OCI-LY3 (cell line): ENCODE measurements around the gene FZD10.

Experiments used
- H2AFZ ChIP-seq: fragments of 200-600, 300-600 bp; shearing (Covaris generic); 2 replicates; pipeline ENCODE4 v1.6.0; 2014; ENCODE audit warnings: antibody characterized with exemption, low read depth, low read length
- H3K27ac ChIP-seq: fragments of 200-600, 300-600 bp; sonication (generic); 2 replicates; pipeline ENCODE4 v1.5.1; 2014; ENCODE audit warnings: mild to moderate bottlenecking, low read length, moderate library complexity, mixed read lengths
- H3K27me3 ChIP-seq: fragments of 200-600, 300-600 bp; sonication (generic); 2 replicates; pipeline ENCODE4 v1.6.1; 2014; ENCODE audit warnings: low read depth, low read length, mixed read lengths
- H3K36me3 ChIP-seq: fragments of 200-600, 300-600 bp; sonication (generic); replicated peaks from 2 replicates; pipeline ENCODE3; 2014; ENCODE audit warnings: low read depth, low read length, mixed read lengths
- H3K4me1 ChIP-seq: fragments of 300-600, 200-600 bp; sonication (generic); 2 replicates; pipeline ENCODE4 v1.6.1; 2014; ENCODE audit warnings: low read length, mixed read lengths
- H3K4me2 ChIP-seq: fragments of 200-600, 300-600 bp; sonication (generic); 2 replicates; pipeline ENCODE4 v1.6.1; 2014; ENCODE audit warnings: low read length, mixed read lengths
- H3K4me3 ChIP-seq: fragments of 300-600, 200-600 bp; sonication (generic); 2 replicates; pipeline ENCODE4 v1.5.1; 2014; ENCODE audit warnings: antibody characterized with exemption, mild to moderate bottlenecking, low read length, moderate library complexity
- H3K79me2 ChIP-seq: fragments of 300-600, 200-600 bp; shearing (Covaris generic); 2 replicates; pipeline ENCODE4 v1.6.1; 2014; ENCODE audit warnings: mild to moderate bottlenecking, low read length, mixed read lengths
- H3K9ac ChIP-seq: fragments of 300-600, 200-600 bp; shearing (Covaris generic); 2 replicates; pipeline ENCODE4 v1.6.0; 2014; ENCODE audit warnings: mild to moderate bottlenecking, low read length, moderate library complexity
- H3K9me3 ChIP-seq: fragments of 200-600, 300-600 bp; shearing (Covaris generic); 2 replicates; pipeline ENCODE4 v1.6.1; 2014; ENCODE audit warnings: low read length, mixed read lengths; ENCODE audit not compliant: insufficient read depth
- H4K20me1 ChIP-seq: fragments of 200-600, 300-600 bp; sonication (generic); 2 replicates; pipeline ENCODE4 v1.6.1; 2016; ENCODE audit warnings: low read length, mixed read lengths; ENCODE audit not compliant: insufficient read depth
- EZH2phosphoT487 ChIP-seq: fragments of 200-600 bp; shearing (Covaris generic); IDR thresholded peaks from 2 replicates; pipeline ENCODE4 v1.6.1; 2018; ENCODE audit warnings: antibody characterized with exemption, mixed run types, low read depth
- TF ChIP-seq, protein P1 (sequence below): fragments of 200-600, 300-600 bp; sonication (generic); IDR thresholded peaks from 2 replicates; pipeline ENCODE4 v1.5.1; 2014; ENCODE audit warnings: antibody characterized with exemption, low read length, low read depth

FZD10 gene

DNA sequence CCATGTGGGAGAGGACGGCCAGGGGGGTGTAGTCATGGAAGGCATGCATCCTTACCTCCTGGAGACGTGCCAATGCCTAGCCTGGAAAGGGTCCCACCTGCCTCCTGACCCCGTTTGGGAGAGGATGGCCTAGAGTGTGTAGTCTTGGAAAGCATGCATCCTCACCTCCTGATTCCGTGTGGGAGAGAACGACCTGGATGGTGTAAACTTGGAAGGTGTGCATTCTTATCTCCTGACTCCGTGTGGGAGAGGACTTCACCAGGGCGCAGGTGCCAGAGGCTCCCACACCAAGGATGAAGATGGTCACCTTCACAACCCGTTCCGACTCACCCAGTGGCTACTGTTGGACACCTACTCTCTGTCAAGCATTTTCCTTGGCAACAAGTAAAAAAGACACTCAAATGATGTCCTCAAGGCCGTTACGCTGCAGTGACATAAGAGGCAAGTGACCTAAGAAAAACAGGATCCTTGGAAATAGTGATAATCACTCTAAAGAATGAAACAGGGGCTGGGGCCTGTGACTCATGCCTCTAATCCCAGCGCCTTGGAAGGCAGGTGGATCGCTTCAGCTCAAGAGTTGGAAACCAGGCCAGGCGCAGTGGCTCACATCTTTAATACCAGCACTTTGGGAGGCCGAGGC, 37.5 kb upstream of the FZD10 start:
- Histone ChIP-seq H3K36me3 (no peaks in the 10 kb centered on the region), H3K27me3 (no peaks in the 10 kb centered on the region), H3K9me3 (no peaks in the 10 kb centered on the region), H3K4me3 (no peak overlapping the region), H2AFZ (no peak overlapping the region), H3K27ac (no peak overlapping the region), H3K79me2 (no peaks in the 10 kb centered on the region), H3K4me2 (no peak overlapping the region), H3K9ac (no peak overlapping the region), H3K4me1 (no peaks in the 10 kb centered on the region), H4K20me1 (no peaks in the 10 kb centered on the region)
- no peak for TF ChIP-seq EZH2phosphoT487
- TF ChIP-seq, protein P1, sequence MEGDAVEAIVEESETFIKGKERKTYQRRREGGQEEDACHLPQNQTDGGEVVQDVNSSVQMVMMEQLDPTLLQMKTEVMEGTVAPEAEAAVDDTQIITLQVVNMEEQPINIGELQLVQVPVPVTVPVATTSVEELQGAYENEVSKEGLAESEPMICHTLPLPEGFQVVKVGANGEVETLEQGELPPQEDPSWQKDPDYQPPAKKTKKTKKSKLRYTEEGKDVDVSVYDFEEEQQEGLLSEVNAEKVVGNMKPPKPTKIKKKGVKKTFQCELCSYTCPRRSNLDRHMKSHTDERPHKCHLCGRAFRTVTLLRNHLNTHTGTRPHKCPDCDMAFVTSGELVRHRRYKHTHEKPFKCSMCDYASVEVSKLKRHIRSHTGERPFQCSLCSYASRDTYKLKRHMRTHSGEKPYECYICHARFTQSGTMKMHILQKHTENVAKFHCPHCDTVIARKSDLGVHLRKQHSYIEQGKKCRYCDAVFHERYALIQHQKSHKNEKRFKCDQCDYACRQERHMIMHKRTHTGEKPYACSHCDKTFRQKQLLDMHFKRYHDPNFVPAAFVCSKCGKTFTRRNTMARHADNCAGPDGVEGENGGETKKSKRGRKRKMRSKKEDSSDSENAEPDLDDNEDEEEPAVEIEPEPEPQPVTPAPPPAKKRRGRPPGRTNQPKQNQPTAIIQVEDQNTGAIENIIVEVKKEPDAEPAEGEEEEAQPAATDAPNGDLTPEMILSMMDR, result no peak

GRCh38 chr12:130126023-130126432, 36.2 kb upstream of the FZD10 start:
- Histone ChIP-seq H4K20me1 (no peaks in the 10 kb centered on the region), H3K4me2 (no peak overlapping the region), H3K27me3 (no peaks in the 10 kb centered on the region)

DNA sequence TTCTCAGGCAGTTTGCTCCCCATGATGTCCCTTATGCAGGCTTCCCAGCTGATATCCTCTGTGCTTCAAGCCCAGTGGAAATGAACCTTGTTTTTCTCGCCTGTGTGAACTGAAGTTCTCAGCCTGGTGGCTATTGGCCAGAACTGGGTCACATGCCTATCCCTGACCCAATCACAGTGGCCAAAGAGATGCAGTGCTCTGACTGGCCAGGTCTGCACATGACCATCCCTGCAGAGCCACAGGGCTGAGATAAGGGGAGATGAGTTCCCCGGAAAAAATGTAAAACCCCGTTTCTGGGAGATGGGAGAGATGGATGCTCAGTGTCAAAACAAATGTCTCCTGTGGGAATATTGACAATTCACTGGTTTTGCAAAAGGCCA, 34.7 kb upstream of the FZD10 start:
- Histone ChIP-seq H3K9ac (no peak overlapping the region), H3K27ac (no peak overlapping the region), H3K9me3 (no peaks in the 10 kb centered on the region), H2AFZ (no peak overlapping the region), H4K20me1 (no peaks in the 10 kb centered on the region), H3K36me3 (no peaks in the 10 kb centered on the region), H3K4me3 (no peak overlapping the region), H3K4me2 (no peak overlapping the region), H3K27me3 (no peaks in the 10 kb centered on the region), H3K79me2 (no peaks in the 10 kb centered on the region), H3K4me1 (no peaks in the 10 kb centered on the region)
- TF ChIP-seq, protein P1, result no peak
- no peak for TF ChIP-seq EZH2phosphoT487

More at GRCh38 chr12:130126023-130126432, 36.2 kb upstream of the FZD10 start:
- Histone ChIP-seq H2AFZ (no peak overlapping the region), H3K9ac (no peak overlapping the region), H3K9me3 (no peaks in the 10 kb centered on the region), H3K4me3 (no peak overlapping the region), H3K4me1 (no peaks in the 10 kb centered on the region), H3K36me3 (no peaks in the 10 kb centered on the region), H3K27ac (no peak overlapping the region), H3K79me2 (no peaks in the 10 kb centered on the region)
- TF ChIP-seq, protein P1, result no peak
- TF ChIP-seq EZH2phosphoT487, result no peak

DNA sequence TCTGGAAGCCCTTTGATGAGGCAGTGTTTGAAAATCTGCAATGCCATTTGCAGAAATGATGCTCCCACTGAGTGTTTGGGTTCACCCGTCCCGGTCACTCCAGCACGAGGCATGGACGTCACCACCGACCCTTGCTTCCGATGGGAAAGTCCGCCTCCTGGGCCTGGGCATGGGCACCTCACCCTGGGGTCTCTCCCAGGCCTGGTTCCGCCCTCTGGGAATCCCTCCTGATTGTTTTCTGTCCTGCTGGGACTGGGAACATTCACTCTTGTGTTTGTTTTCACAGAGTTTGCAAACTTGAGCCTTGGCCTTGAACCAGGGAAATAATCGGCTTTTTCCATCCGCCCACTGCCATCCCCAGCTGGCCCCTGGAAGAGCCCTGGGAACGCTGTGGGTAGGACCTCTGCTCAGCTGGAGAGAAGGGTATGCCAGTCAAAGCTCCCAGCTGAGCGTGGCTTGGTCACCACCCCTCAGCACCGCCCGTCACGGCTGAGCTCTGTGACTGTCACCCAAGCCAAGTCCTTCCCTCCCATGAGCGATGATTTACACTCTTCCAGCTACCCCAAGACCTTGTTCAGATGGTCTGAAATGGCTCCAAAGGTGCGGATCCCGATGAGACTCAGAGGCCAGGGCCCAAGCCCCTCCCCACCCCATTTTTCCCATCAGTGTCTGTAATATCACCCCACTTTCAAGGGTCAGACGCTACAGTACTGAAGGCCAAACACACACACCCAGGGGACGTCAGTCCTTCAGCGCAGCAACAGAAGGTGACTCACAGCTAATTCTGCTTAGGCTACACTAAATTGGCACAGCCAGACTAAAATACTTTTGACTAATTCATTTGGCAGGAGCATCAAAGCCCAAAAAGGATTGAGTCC, 34.1 kb upstream of the FZD10 start:
- H3K36me3 ChIP-seq, result no peaks in the 10 kb centered on the region

More for the DNA sequence above, 34.1 kb upstream of the FZD10 start:
- no peaks in the 10 kb centered on the region for H4K20me1 ChIP-seq
- H3K9me3 ChIP-seq, result no peaks in the 10 kb centered on the region
- H3K9ac ChIP-seq, result no peak overlapping the region
- H3K4me2 ChIP-seq, result no peak overlapping the region
- H3K27me3 ChIP-seq, result no peaks in the 10 kb centered on the region
- no peak overlapping the region for H3K27ac ChIP-seq
- no peak overlapping the region for H3K4me3 ChIP-seq
- no peaks in the 10 kb centered on the region for H3K79me2 ChIP-seq
- H2AFZ ChIP-seq, result no peak overlapping the region
- TF ChIP-seq EZH2phosphoT487, result no peak
- no peaks in the 10 kb centered on the region for H3K4me1 ChIP-seq
